GM23248 (cell line): Measurements from ENCODE around the gene BCAP29. TPM values are rescaled to one million over a fixed set of nuclear protein-coding genes. Genes with fewer than 3 reads are reported as not detected.
"Not testable (repeated sequence)": the region's sequence is repeated elsewhere in the genome, so short reads cannot be mapped to it uniquely, and the experiment has no call there.

ENCODE experiments used
- DNase-seq: peaks from one replicate; pipeline ENCODE4 v3.0.0-alpha.2; 2015
- H2AFZ ChIP-seq: fragments of 200-600 bp; sonication (generic); 2 replicates; pipeline ENCODE4 v1.6.1; 2016; ENCODE audit warnings: antibody characterized with exemption
- H3F3A ChIP-seq: fragments of 200-600 bp; sonication (generic); 2 replicates; pipeline ENCODE4 v1.6.1; 2016; ENCODE audit warnings: mild to moderate bottlenecking, antibody characterized with exemption, mixed run types; ENCODE audit not compliant: insufficient read depth
- H3K27ac ChIP-seq: fragments of 200-600 bp; sonication (generic); 2 replicates; pipeline ENCODE4 v1.5.1; 2016; ENCODE audit warnings: mild to moderate bottlenecking
- H3K27me3 ChIP-seq: fragments of 200-600 bp; sonication (generic); replicated peaks from 2 replicates; pipeline ENCODE4 v1.6.1; 2016; ENCODE audit warnings: mild to moderate bottlenecking; ENCODE audit not compliant: insufficient read depth
- H3K36me3 ChIP-seq: fragments of 200-600 bp; sonication (generic); 2 replicates; pipeline ENCODE4 v1.6.1; 2016; ENCODE audit warnings: low read depth, mild to moderate bottlenecking
- H3K4me1 ChIP-seq: fragments of 200-600 bp; sonication (generic); 2 replicates; pipeline ENCODE4 v1.6.1; 2016; ENCODE audit warnings: mild to moderate bottlenecking; ENCODE audit not compliant: insufficient read depth
- H3K4me2 ChIP-seq: fragments of 200-600 bp; sonication (generic); one replicate; pipeline ENCODE4 v1.6.1; 2016; ENCODE audit warnings: mild to moderate bottlenecking; ENCODE audit not compliant: unreplicated experiment
- H3K4me3 ChIP-seq: fragments of 200-600 bp; sonication (generic); 2 replicates; pipeline ENCODE4 v1.5.1; 2016; ENCODE audit warnings: mild to moderate bottlenecking
- H3K79me2 ChIP-seq: fragments of 200-600 bp; sonication (generic); 2 replicates; pipeline ENCODE4 v1.6.1; 2016; ENCODE audit warnings: mild to moderate bottlenecking; ENCODE audit not compliant: insufficient read depth
- H3K9ac ChIP-seq: fragments of 200-600 bp; sonication (generic); 2 replicates; pipeline ENCODE4 v1.6.1; 2016; ENCODE audit warnings: mild to moderate bottlenecking
- H3K9me2 ChIP-seq: fragments of 200-600 bp; sonication (generic); 2 replicates; pipeline ENCODE4 v1.6.1; 2016; ENCODE audit warnings: mixed run types, mild to moderate bottlenecking, moderate library complexity; ENCODE audit not compliant: insufficient read depth
- H3K9me3 ChIP-seq: fragments of 200-600 bp; sonication (generic); one replicate; pipeline ENCODE4 v1.6.1; 2017; ENCODE audit warnings: low read depth
- H4K20me1 ChIP-seq: fragments of 200-600 bp; sonication (generic); 2 replicates; pipeline ENCODE4 v1.6.0; 2016; ENCODE audit not compliant: insufficient read depth
- EZH2 ChIP-seq: fragments of 200-600 bp; sonication (generic); IDR thresholded peaks from 2 replicates; pipeline ENCODE4 v1.6.1; 2018; ENCODE audit warnings: antibody characterized with exemption, mild to moderate bottlenecking; ENCODE audit not compliant: insufficient read depth, poor library complexity, severe bottlenecking
- EZH2phosphoT487 ChIP-seq: fragments of 200-600 bp; sonication (generic); IDR thresholded peaks from 2 replicates; pipeline ENCODE4 v1.6.1; 2018; ENCODE audit warnings: antibody characterized with exemption, moderate library complexity, mild to moderate bottlenecking, low read depth; ENCODE audit not compliant: insufficient read depth
- WGBS, 2 experiments: methylation state at CpG; one replicate each; pipeline ENCODE4 v1.1.6; 2015 to 2017; ENCODE audit warnings: low lambda C conversion rate in 2 of 2, low coverage in 1 of 2; ENCODE audit errors: missing lambda C conversion rate in 2 of 2; 5-methylcytosine and 5-hydroxymethylcytosine counted together
- in situ Hi-C: fragments of 300-500 bp; cut with MboI; formaldehyde crosslinking; loops from 2 replicates; pipeline ENCODE4 v1.15.0; 2020
- polyA plus RNA-seq: library from polyadenylated mRNA; unstranded; fragments of >200 nt; fragmentation: Nextera tagmentation; extraction: Ambion mirVana; gene quantifications from 2 replicates; pipeline ENCODE4 v1.2.1, GENCODE V29; 2016
- total RNA-seq: library from RNA; depleted of rRNA; stranded (reverse); fragments of >200 nt; shearing (Covaris generic); gene quantifications from 2 replicates; pipeline ENCODE4 v1.2.3, GENCODE V29; 2014; rRNA removed

Gene BCAP29
- 138 and 222 TPM in 2 replicates for total RNA-seq
- 106 and 115 TPM in 2 replicates for polyA plus RNA-seq

DNA sequence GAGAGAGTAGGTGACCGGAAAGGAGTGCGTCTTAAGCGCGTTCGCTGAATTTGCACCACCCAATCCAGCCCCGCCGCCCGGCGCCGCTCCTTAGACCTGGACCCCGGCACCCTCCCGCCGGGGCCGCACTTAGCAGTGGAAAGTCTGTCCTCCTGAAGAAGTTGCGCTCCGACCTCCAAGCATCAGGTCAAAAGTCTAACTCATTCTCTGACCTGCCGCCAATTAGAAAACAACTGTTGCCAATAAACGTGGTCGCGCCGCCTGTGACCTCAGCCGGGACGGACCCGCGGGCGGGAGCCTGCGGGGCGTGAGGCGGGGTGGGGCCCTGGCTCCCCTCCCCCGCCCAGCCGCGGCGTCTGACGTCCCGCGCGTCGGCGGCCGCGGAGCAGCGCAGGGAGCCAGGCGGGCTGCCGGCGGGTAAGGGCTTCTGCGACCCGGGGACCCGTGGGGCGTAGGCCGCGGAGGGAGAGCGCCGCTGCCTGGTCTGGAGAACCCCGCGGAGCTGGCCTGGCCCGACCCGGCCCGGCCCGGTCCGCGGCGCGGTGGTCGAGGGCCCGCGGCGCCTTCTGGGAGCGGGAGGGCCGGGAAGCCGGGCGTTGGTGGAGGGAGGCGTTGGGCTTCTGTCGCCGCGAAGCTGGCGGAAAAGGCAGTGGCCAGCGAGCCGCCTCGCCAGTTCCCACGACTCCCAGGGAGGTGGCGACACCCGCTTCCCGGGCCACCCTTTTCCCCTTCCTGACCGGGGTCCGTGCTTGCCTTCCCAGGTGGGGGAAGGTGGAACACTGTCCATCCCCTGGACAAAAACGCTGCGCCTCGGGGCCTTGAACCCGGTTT, at the start of gene BCAP29:
TSS of gene BCAP29 (plus strand) at position 362 of the 831 bp plus-strand sequence. CDS start 527 bp downstream, outside the sequence.
- no peak for TF ChIP-seq EZH2
- TF ChIP-seq EZH2phosphoT487 = no peak
- 0% methylated on average over 40 to 77 of the region's 89 CpGs for WGBS, 2 experiments
- peak within 1 kb of the TSS; percentile 94 for H3K9ac ChIP-seq
- peak within 1 kb of the TSS; percentile 96 for H3K4me2 ChIP-seq
- H3F3A ChIP-seq = no peaks in the 10 kb centered on the region
- no peaks in the 10 kb centered on the region for H3K9me3 ChIP-seq
- in situ Hi-C loops = no loop called here
- H3K36me3 ChIP-seq = peaks cover 14% of the 10 kb centered on the region
- H2AFZ ChIP-seq = peak within 1 kb of the TSS; percentile 99
- H3K4me1 ChIP-seq = peaks cover 18% of the 10 kb centered on the region
- H4K20me1 ChIP-seq = no peaks in the 10 kb centered on the region
- H3K27ac ChIP-seq = peak within 1 kb of the TSS; percentile 75
- DNase-seq = peak; percentile 87
- no peaks in the 10 kb centered on the region for H3K27me3 ChIP-seq
- no peaks in the 10 kb centered on the region for H3K9me2 ChIP-seq
- H3K4me3 ChIP-seq = peak within 1 kb of the TSS; percentile 98
- peaks cover 67% of the 10 kb centered on the region for H3K79me2 ChIP-seq

DNA sequence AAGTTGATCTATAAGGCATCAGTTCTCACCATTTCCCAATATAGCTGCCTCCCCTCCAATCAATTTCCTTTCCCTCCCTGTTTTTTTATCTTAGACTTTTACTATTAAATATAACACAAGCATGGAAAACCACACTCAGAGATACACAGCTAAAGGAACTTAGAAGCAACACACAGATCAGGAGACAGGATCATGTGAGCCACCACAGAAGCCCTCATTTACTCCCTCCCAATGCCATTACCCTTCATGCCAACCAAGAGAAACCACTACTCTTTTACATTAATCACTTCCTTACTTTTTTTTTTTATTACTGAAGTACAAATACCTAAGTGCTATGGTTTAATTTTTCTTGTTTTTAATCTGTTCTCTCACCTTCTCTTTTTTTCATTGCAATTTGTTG, 49.3 kb upstream of the BCAP29 start:
- 0 out of 2 replicates have a peak, but pooled peaks cover 3% of the 10 kb centered on the region for H4K20me1 ChIP-seq
- in situ Hi-C loops = no loop called here
- no peaks in the 10 kb centered on the region for H3K27me3 ChIP-seq
- H3K27ac ChIP-seq = no peak overlapping the region
- no peak overlapping the region for H3K9ac ChIP-seq
- no peaks in the 10 kb centered on the region for H3K9me3 ChIP-seq
- no peaks in the 10 kb centered on the region for H3K9me2 ChIP-seq
- no peak for DNase-seq
- no peak overlapping the region for H3K4me3 ChIP-seq
- peaks cover 39% of the 10 kb centered on the region for H3K79me2 ChIP-seq
- no peak overlapping the region for H3K4me2 ChIP-seq
- H3K36me3 ChIP-seq = 0 out of 2 replicates have a peak, but pooled peaks cover 5% of the 10 kb centered on the region
- TF ChIP-seq EZH2phosphoT487 (no peak), EZH2 (no peak)
- peaks cover 7% of the 10 kb centered on the region; the same call in 1 of the 2 replicates for H3F3A ChIP-seq
- peaks cover 8% of the 10 kb centered on the region for H3K4me1 ChIP-seq
- H2AFZ ChIP-seq = no peak overlapping the region

DNA sequence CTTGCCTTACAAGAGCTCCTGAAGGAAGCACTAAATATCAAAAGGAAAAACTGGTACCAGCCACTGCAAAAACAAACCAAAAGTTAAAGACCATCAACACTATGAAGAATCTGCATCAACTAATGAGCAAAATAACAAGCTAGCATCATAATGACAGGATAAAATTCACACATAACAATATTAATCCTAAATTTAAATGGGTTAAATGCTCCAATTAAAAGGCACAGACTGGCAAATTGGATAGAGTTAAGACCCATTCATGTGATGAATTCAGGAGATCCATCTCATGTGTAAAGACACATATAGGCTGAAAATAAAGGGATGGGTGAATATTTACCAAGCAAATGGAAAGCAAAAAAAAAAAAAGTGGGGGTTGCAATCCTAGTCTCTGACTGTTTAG, 45.9 kb upstream of the BCAP29 start:
- in situ Hi-C loops = no loop called here
- Histone ChIP-seq H3K4me3 (no peak overlapping the region), H3F3A (no peaks in the 10 kb centered on the region), H4K20me1 (0 out of 2 replicates have a peak, but pooled peaks cover 4% of the 10 kb centered on the region), H3K79me2 (peaks cover 57% of the 10 kb centered on the region), H3K4me2 (no peak overlapping the region), H3K9ac (no peak overlapping the region), H3K27me3 (no peaks in the 10 kb centered on the region), H3K9me2 (no peaks in the 10 kb centered on the region), H2AFZ (no peak overlapping the region), H3K9me3 (no peaks in the 10 kb centered on the region), H3K36me3 (peaks cover 10% of the 10 kb centered on the region), H3K4me1 (no peaks in the 10 kb centered on the region), H3K27ac (no peak overlapping the region)
- no peak for TF ChIP-seq EZH2phosphoT487
- no peak for TF ChIP-seq EZH2
- no peak for DNase-seq

- in situ Hi-C loops, H3F3A ChIP-seq, H4K20me1 ChIP-seq, H3K9me2 ChIP-seq, H3K4me1 ChIP-seq, H3K9me3 ChIP-seq, DNase-seq, H3K4me2 ChIP-seq, H3K27me3 ChIP-seq, H3K27ac ChIP-seq, H3K4me3 ChIP-seq, H2AFZ ChIP-seq, H3K36me3 ChIP-seq, H3K9ac ChIP-seq: not testable (repeated sequence)
- WGBS, 2 experiments = 79 to 80% methylated on average over 4 of the region's 4 CpGs
- H3K79me2 ChIP-seq = peaks cover 59% of the 10 kb centered on the region
These were observed 42.8 kb upstream of the BCAP29 start for GRCh38 chr7:107537228-107537627.
